Osteoblast (primary cell): ENCODE data around the gene BTNL9. TPM values are rescaled to one million over a fixed set of nuclear protein-coding genes. Genes with fewer than 3 reads are reported as not detected.

ENCODE experiments used
- DNase-seq: peaks from one replicate; pipeline ENCODE4 v3.0.0; 2011; ENCODE audit warnings: low spot score, mixed read lengths; ENCODE audit not compliant: insufficient read length; ENCODE audit errors: missing footprints
- H2AFZ ChIP-seq: 2 replicates; pipeline ENCODE4 v1.6.0; 2011; ENCODE audit warnings: mild to moderate bottlenecking, low read length
- H3K27ac ChIP-seq: 2 replicates; pipeline ENCODE4 v1.5.1; 2011; ENCODE audit warnings: mild to moderate bottlenecking, low read depth, low read length, moderate library complexity
- H3K27me3 ChIP-seq: 2 replicates; pipeline ENCODE4 v1.6.0; 2012; ENCODE audit warnings: mild to moderate bottlenecking, control low read depth, inconsistent platforms, low read length, moderate library complexity; ENCODE audit not compliant: insufficient read depth
- H3K36me3 ChIP-seq: 2 replicates; pipeline ENCODE4 v1.5.1; 2011; ENCODE audit warnings: mild to moderate bottlenecking, low read length, control low read depth, moderate library complexity; ENCODE audit not compliant: insufficient read depth
- H3K4me1 ChIP-seq: 2 replicates; pipeline ENCODE4 v1.5.1; 2011; ENCODE audit warnings: mild to moderate bottlenecking, low read length, control low read depth, moderate library complexity; ENCODE audit not compliant: insufficient read depth
- H3K4me2 ChIP-seq: 2 replicates; pipeline ENCODE4 v1.6.0; 2011; ENCODE audit warnings: mild to moderate bottlenecking, low read length; ENCODE audit not compliant: insufficient read depth
- H3K4me3 ChIP-seq: fragments of 200-600 bp; sonication (generic); 3 replicates; pipeline ENCODE4 v1.5.1; 2012; ENCODE audit warnings: mild to moderate bottlenecking, low read length, inconsistent platforms; ENCODE audit not compliant: insufficient read depth
- H3K79me2 ChIP-seq: 2 replicates; pipeline ENCODE4 v1.6.0; 2012; ENCODE audit warnings: mild to moderate bottlenecking, low read length, control low read depth, inconsistent platforms; ENCODE audit not compliant: insufficient read depth
- H3K9me3 ChIP-seq: 2 replicates; pipeline ENCODE4 v1.5.1; 2011; ENCODE audit warnings: low read depth, low read length, control low read depth
- H4K20me1 ChIP-seq: 2 replicates; pipeline ENCODE4 v1.6.0; 2012; ENCODE audit warnings: mild to moderate bottlenecking, low read length, control low read depth; ENCODE audit not compliant: insufficient read depth
- CTCF ChIP-seq: IDR thresholded peaks from 2 replicates; pipeline ENCODE4 v1.5.1; 2011; ENCODE audit warnings: mild to moderate bottlenecking, low read depth, low read length, moderate library complexity; ENCODE audit errors: extremely low read depth
- total RNA-seq: library from RNA; depleted of rRNA; stranded (reverse); fragments of >200 nt; gene quantifications from 2 replicates; pipeline ENCODE4 v1.2.3, GENCODE V29; 2012

The BTNL9 gene
- total RNA-seq, 1 donor, result not detected

DNA sequence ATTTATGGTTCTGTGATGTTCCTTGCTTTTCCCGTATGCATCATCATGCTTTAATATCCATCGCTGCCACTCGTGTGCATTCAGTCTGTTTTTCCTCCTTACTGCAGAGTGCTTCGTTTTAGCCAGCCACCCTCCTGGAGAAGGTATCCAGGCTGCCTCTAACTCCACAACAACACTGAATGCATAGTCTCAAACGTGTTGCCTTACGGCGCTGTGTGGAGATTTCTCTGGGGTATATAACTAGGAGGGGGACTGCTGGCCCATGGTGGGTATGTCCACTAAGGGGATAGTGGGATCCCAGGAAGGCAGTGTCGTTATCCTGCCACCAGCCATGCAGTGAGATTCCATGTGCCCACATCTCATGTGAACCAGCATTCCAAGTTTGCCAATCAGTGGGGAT, 16.4 kb downstream of the BTNL9 start:
- Histone ChIP-seq H3K4me3 (no peak overlapping the region), H2AFZ (no peak overlapping the region), H4K20me1 (no peaks in the 10 kb centered on the region), H3K27ac (no peak overlapping the region), H3K36me3 (no peaks in the 10 kb centered on the region), H3K9me3 (no peaks in the 10 kb centered on the region), H3K4me1 (peaks cover 3% of the 10 kb centered on the region), H3K27me3 (peaks cover 92% of the 10 kb centered on the region), H3K4me2 (no peak overlapping the region), H3K79me2 (no peaks in the 10 kb centered on the region)
- TF ChIP-seq CTCF, result no peak
- DNase-seq, result peak; percentile 64

DNA sequence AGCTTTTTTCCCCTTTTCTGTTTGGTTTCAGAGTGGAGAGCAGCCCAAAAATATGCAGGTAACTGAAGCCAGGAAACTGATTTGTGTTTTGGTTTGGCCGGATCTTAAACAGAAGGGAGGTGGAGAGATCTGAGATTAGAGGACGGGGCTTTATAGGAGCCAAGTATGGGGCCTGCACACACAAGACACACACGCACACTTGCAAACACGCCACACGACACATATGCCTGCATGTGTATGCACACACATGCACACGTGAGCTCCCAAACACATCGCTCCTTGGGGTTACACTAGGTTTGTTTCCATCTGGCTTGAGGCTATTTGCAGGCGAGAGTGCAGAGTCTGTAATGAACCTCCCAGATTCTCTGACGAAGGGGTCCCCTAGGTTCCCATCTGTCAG, 18.3 kb downstream of the BTNL9 start:
- H3K4me1 ChIP-seq, result no peaks in the 10 kb centered on the region
- H3K27ac ChIP-seq, result no peak overlapping the region
- DNase-seq, result peak; percentile 75
- H3K36me3 ChIP-seq, result no peaks in the 10 kb centered on the region
- TF ChIP-seq CTCF, result no peak
- H3K4me2 ChIP-seq, result no peak overlapping the region
- no peaks in the 10 kb centered on the region for H3K9me3 ChIP-seq
- no peaks in the 10 kb centered on the region for H4K20me1 ChIP-seq
- no peak overlapping the region for H3K4me3 ChIP-seq
- H3K27me3 ChIP-seq, result peaks cover 84% of the 10 kb centered on the region
- no peak overlapping the region for H2AFZ ChIP-seq
- no peaks in the 10 kb centered on the region for H3K79me2 ChIP-seq

DNA sequence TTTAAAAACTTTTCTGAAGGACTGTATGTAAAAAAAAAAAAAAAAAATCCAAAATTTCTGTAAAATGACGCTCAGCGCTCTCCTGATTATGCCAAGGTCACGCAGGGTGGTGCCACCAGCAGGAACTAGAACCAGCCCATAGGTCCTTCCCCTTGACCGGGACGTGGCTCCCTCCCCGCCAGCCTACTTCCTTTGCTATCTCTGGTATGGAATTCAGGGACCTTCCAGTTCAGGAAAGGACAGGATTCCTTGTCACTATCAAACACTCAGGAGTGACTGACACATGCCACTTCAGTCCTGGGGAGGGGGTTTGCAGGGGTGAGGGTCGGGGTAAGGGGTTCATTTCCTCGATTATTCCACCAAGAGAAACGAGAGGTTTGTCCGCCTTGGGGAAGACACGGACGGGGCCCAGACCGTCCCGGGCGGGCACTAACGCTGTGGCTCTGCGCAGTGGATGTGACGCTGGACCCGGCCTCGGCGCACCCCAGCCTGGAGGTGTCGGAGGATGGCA, 18.8 kb downstream of the BTNL9 start:
- H3K4me2 ChIP-seq, result no peak overlapping the region
- no peaks in the 10 kb centered on the region for H3K4me1 ChIP-seq
- no peak for TF ChIP-seq CTCF
- H3K27ac ChIP-seq, result no peak overlapping the region
- DNase-seq, result no peak
- H2AFZ ChIP-seq, result no peak overlapping the region
- no peaks in the 10 kb centered on the region for H3K79me2 ChIP-seq
- no peaks in the 10 kb centered on the region for H4K20me1 ChIP-seq
- H3K27me3 ChIP-seq, result peaks cover 78% of the 10 kb centered on the region
- H3K4me3 ChIP-seq, result no peak overlapping the region
- no peaks in the 10 kb centered on the region for H3K36me3 ChIP-seq
- H3K9me3 ChIP-seq, result no peaks in the 10 kb centered on the region

- Histone ChIP-seq H4K20me1 (no peaks in the 10 kb centered on the region), H3K27me3 (peaks cover 71% of the 10 kb centered on the region), H3K4me2 (no peak overlapping the region), H2AFZ (no peak overlapping the region), H3K9me3 (no peaks in the 10 kb centered on the region), H3K36me3 (no peaks in the 10 kb centered on the region), H3K79me2 (no peaks in the 10 kb centered on the region), H3K4me1 (no peaks in the 10 kb centered on the region), H3K4me3 (no peak overlapping the region), H3K27ac (no peak overlapping the region)
- TF ChIP-seq CTCF, result no peak
- DNase-seq, result peak; percentile 69
Measured at GRCh38 chr5:181059297-181060230, 19.5 kb downstream of the BTNL9 start.
